HCT116 (cell line): Measurements from ENCODE around the gene SSTR3. TPM values are rescaled to one million over a fixed set of nuclear protein-coding genes. Genes with fewer than 3 reads are reported as not detected.
A peak's percentile ranks its signal among the peaks of the same experiment; 100 is the strongest.

Experiments used
- ATAC-seq: fragments of 200-7000 bp; cut with Tn5 transposase; 2 replicates; pipeline ENCODE4 v1.9.1; 2020; ENCODE audit warnings: mild to moderate bottlenecking, moderate library complexity
- BruUV-seq: library from RNA; stranded (reverse); fragments of 400-500 nt; replicated peaks from 2 replicates; lab custom pipeline; 2021; lab: Mats Ljungman, UMichigan
- CTCF ChIA-PET: fragments of 300-600 bp; sonication (Branson Sonifier 250); formaldehyde crosslinking; loops from one replicate; lab custom pipeline; 2021; ENCODE audit warnings: antibody characterized with exemption; lab: Charles Lee
- POLR2A ChIA-PET: fragments of 300-600, 350-600 bp; sonication (Branson Sonifier 250); formaldehyde crosslinking; loops from one replicate; lab custom pipeline; 2021; ENCODE audit warnings: antibody characterized with exemption; lab: Charles Lee
- RAD21 ChIA-PET, 2 experiments: fragments of 300-600 bp; sonication (Branson Sonifier 250); formaldehyde crosslinking; loops; one replicate each; lab custom pipeline; 2023; ENCODE audit warnings: low total read pairs in 2 of 2; ENCODE audit not compliant: uncharacterized antibody in 2 of 2, unreplicated experiment in 2 of 2, low non-redundant PET in 1 of 2; lab: Charles Lee
- DNase-seq: peaks from one replicate; pipeline ENCODE4 v3.0.0-alpha.2; 2010; ENCODE audit warnings: low read depth, low spot score
- H2AFZ ChIP-seq: fragments of 200-600 bp; shearing (Covaris generic), sonication (generic); 2 replicates; pipeline ENCODE4 v1.6.1; 2017; ENCODE audit warnings: low read depth, mixed run types, mixed read lengths, antibody characterized with exemption, low read length; ENCODE audit not compliant: poor library complexity, severe bottlenecking
- H3K27ac ChIP-seq: 2 replicates; pipeline ENCODE4 v1.5.1; 2012; ENCODE audit warnings: low read depth, low read length
- H3K27me3 ChIP-seq: fragments of 200-600 bp; sonication (generic); 2 replicates; pipeline ENCODE4 v1.6.1; 2016; ENCODE audit warnings: mixed run types, low read length, mixed read lengths; ENCODE audit not compliant: insufficient read depth
- H3K36me3 ChIP-seq, 2 experiments: fragments of 200-500 bp in 1 of 2; fragments of 200-600 bp in 1 of 2; sonication (Bioruptor generic) in 1 of 2; sonication (generic) in 1 of 2; 2 replicates each; pipeline versions ENCODE4 v1.5.1 to v1.6.1; 2014 to 2016; ENCODE audit warnings: low read length in 2 of 2, inconsistent platforms in 1 of 2, mixed read lengths in 1 of 2, mixed run types in 1 of 2; ENCODE audit not compliant: insufficient read depth in 2 of 2, control insufficient read depth in 1 of 2
- H3K4me1 ChIP-seq, 2 experiments: fragments of 200-600 bp in 1 of 2; sonication (generic) in 1 of 2; 2 replicates each; pipeline versions ENCODE4 v1.5.1 to v1.6.1; 2012 to 2017; ENCODE audit warnings: low read length in 2 of 2, inconsistent platforms in 1 of 2, mild to moderate bottlenecking in 1 of 2, mixed read lengths in 1 of 2, mixed run types in 1 of 2, moderate library complexity in 1 of 2; ENCODE audit not compliant: insufficient read depth in 2 of 2, control insufficient read depth in 1 of 2
- H3K4me2 ChIP-seq: fragments of 200-600 bp; sonication (generic); 2 replicates; pipeline ENCODE4 v1.6.1; 2017; ENCODE audit warnings: mixed run types, low read length, mixed read lengths
- H3K4me3 ChIP-seq, 2 experiments: fragments of 200-600 bp in 1 of 2; sonication (generic) in 1 of 2; replicated peaks in 1 of 2; 2 replicates each; pipeline ENCODE4 v1.5.1; 2011 to 2016; ENCODE audit warnings: low read length in 2 of 2, control low read depth in 1 of 2, low read depth in 1 of 2, mild to moderate bottlenecking in 1 of 2, mixed read lengths in 1 of 2, mixed run types in 1 of 2
- H3K79me2 ChIP-seq: fragments of 200-600 bp; sonication (generic); 2 replicates; pipeline ENCODE4 v1.6.1; 2017; ENCODE audit warnings: mild to moderate bottlenecking, mixed run types, low read length, moderate library complexity, mixed read lengths; ENCODE audit not compliant: insufficient read depth
- H3K9ac ChIP-seq: fragments of 200-600 bp; sonication (generic); 2 replicates; pipeline ENCODE4 v1.6.1; 2016; ENCODE audit warnings: low read length, mixed read lengths
- H3K9me2 ChIP-seq: fragments of 200-600 bp; sonication (generic), shearing (Covaris generic); 2 replicates; pipeline ENCODE4 v1.6.1; 2017; ENCODE audit warnings: mixed run types, mild to moderate bottlenecking, moderate library complexity; ENCODE audit not compliant: insufficient read depth
- H3K9me3 ChIP-seq, 2 experiments: fragments of 200-500 bp in 1 of 2; fragments of 200-600 bp in 1 of 2; sonication (Bioruptor generic) in 1 of 2; sonication (generic) in 1 of 2; 2 replicates each; pipeline ENCODE4 v1.6.1; 2014 to 2017; ENCODE audit warnings: low read length in 2 of 2, mixed read lengths in 2 of 2, inconsistent platforms in 1 of 2, low read depth in 1 of 2, mild to moderate bottlenecking in 1 of 2, mixed run types in 1 of 2, moderate library complexity in 1 of 2; ENCODE audit not compliant: control insufficient read depth in 1 of 2, insufficient read depth in 1 of 2
- H4K20me1 ChIP-seq: fragments of 200-600 bp; sonication (generic), shearing (Covaris generic); 2 replicates; pipeline ENCODE4 v1.6.1; 2017; ENCODE audit warnings: mixed run types, mild to moderate bottlenecking, moderate library complexity; ENCODE audit not compliant: insufficient read depth
- ELF1 ChIP-seq: IDR thresholded peaks from 2 replicates; pipeline ENCODE4 v1.6.1; 2012; ENCODE audit warnings: low read depth, borderline replicate concordance
- EZH2 ChIP-seq: fragments of 200-600 bp; sonication (generic); IDR thresholded peaks from 2 replicates; pipeline ENCODE4 v1.6.1; 2017; ENCODE audit warnings: antibody characterized with exemption, mixed run types
- MAX ChIP-seq: IDR thresholded peaks from 2 replicates; pipeline ENCODE4 v1.6.1; 2012
- POLR2AphosphoS5 ChIP-seq: IDR thresholded peaks from 2 replicates; pipeline ENCODE4 v1.6.1; 2011; ENCODE audit warnings: mild to moderate bottlenecking, low read depth, low read length, moderate library complexity
- SP1 ChIP-seq: IDR thresholded peaks from 2 replicates; pipeline ENCODE4 v1.6.1; 2012; ENCODE audit warnings: low read depth
- intact Hi-C: fragments of 100-400 bp; cut with micrococcal nuclease; formaldehyde crosslinking; loops from 2 replicates; pipeline ENCODE4 v1.10.0; 2022
- total RNA-seq: library from RNA; stranded (reverse); gene quantifications from one replicate; pipeline ENCODE4 v1.2.1, GENCODE V29; 2021; ENCODE audit not compliant: unreplicated experiment
- TF ChIP-seq, protein P1 (sequence below): IDR thresholded peaks from 2 replicates; pipeline ENCODE4 v1.6.1; 2012

SSTR3 gene
- total RNA-seq, 1 experiment from 2014 or later = not detected

GRCh38 chr22:37244114-37244921 lies 32.0 kb upstream of the SSTR3 start, which contains the start of gene RAC2:
RAC2 (minus strand) TSS chr22:37244269; CDS start chr22:37244148, 121 bp downstream.
- DNase-seq = peak; percentile 51
- TF ChIP-seq POLR2AphosphoS5 = peak; percentile 80
- TF ChIP-seq MAX = peak; percentile 68
- TF ChIP-seq ELF1 = no peak
- CTCF ChIA-PET = interaction anchor here (4.2 kb wide), 1 partner anchor 15 kb away, joined by 30 read pairs; no protein-coding TSS in a partner anchor
- Histone ChIP-seq H3K27ac (peak within 1 kb of the TSS; percentile 54; the same call in 1 of the 2 replicates), H3K9me2 (no peaks in the 10 kb centered on the region), H4K20me1 (no peaks in the 10 kb centered on the region), H3K36me3 (no peaks in the 10 kb centered on the region), H3K9ac (peak within 1 kb of the TSS; percentile 76), H3K9me3 (no peaks in the 10 kb centered on the region), H3K79me2 (peaks cover 7% of the 10 kb centered on the region; the same call in 1 of the 2 replicates), H3K27me3 (no peaks in the 10 kb centered on the region), H3K4me2 (peak within 1 kb of the TSS; percentile 99), H2AFZ (no peak within 1 kb of the TSS), H3K4me1 (peaks cover 11 to 35% of the 10 kb centered on the region in 2 experiments), H3K4me3 (peak within 1 kb of the TSS; percentile 71 to 97)
- peak; percentile 92 for ATAC-seq
- POLR2A ChIA-PET = interaction anchor here (1.0 to 2.0 kb wide), 2 partner anchors 12 to 15 kb away, joined by 3 to 10 read pairs; no protein-coding TSS in a partner anchor
- RAD21 ChIA-PET = no interaction called here
- BruUV-seq = no TSS peak
- intact Hi-C loops = no loop called here

DNA sequence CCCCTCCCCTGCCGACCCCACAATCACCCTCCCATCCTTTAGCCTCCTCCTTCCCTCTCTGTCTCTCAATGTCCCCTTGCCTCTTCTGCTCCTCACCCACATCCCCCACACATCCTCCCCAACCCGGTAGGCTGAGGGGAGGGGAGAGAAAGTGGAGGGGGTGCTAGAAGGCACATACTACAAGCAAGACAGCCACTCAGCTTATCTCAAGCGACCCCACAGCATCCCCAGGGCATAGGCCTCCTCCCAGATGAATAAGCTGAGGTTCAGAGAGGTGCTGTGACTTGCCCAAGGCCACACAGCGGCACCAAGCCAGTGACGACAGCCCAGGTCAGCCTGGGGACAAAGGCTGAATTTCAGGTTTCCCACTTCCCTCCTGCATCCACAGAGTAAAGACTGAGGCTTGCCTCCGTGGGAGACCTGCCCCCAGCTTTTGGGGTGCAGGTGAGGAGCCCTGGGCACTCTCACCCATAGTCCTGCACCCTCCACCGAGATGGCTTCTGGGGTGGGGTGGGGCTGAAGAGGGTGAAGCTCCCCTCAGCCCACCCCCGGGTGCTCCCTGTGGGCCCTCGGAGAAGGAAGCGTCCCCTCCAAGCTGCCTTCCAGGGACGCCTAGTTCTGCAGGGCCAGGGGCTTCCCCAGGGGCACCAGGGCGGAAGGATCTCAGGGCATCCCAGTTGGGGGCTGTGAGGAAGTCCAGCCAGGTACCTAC lies 31.3 kb upstream of the SSTR3 start:
- TSS peak; percentile 44 for BruUV-seq
- H2AFZ ChIP-seq = no peak overlapping the region
- intact Hi-C loops = no loop called here
- no peaks in the 10 kb centered on the region for H3K9me3 ChIP-seq
- no peaks in the 10 kb centered on the region for H3K36me3 ChIP-seq
- peak overlapping the region; percentile 76 for H3K9ac ChIP-seq
- H4K20me1 ChIP-seq = no peaks in the 10 kb centered on the region
- H3K4me1 ChIP-seq = peaks cover 11 to 35% of the 10 kb centered on the region in 2 experiments
- ChIA-PET RAD21 (no interaction called here), POLR2A (interaction anchor here (1.4 to 2.0 kb wide), 2 partner anchors 14 to 57 kb away, joined by 3 to 10 read pairs; no protein-coding TSS in a partner anchor), CTCF (interaction anchor here (4.2 kb wide), 1 partner anchor 16 kb away, joined by 30 read pairs; no protein-coding TSS in a partner anchor)
- no peaks in the 10 kb centered on the region for H3K9me2 ChIP-seq
- peak; percentile 21 for ATAC-seq
- peak overlapping the region; percentile 71 to 97 for H3K4me3 ChIP-seq
- no peak for DNase-seq
- H3K27me3 ChIP-seq = no peaks in the 10 kb centered on the region
- H3K27ac ChIP-seq = peak overlapping the region; percentile 54; the same call in 1 of the 2 replicates
- H3K4me2 ChIP-seq = peak overlapping the region; percentile 99
- no peak for TF ChIP-seq SP1
- TF ChIP-seq, protein P1, sequence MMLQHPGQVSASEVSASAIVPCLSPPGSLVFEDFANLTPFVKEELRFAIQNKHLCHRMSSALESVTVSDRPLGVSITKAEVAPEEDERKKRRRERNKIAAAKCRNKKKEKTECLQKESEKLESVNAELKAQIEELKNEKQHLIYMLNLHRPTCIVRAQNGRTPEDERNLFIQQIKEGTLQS = no peak
- TF ChIP-seq EZH2 = no peak
- H3K79me2 ChIP-seq = peaks cover 7% of the 10 kb centered on the region; the same call in 1 of the 2 replicates
